ENCODE measurements around the gene RSPO1.

GRCh38 chr1:37676281-37677142, 41.8 kb upstream of the RSPO1 start:
- TF ChIP-seq POLR2A (IDR thresholded peaks at IDR 0.05; ENCODE audit: low read length) = no peak
- TF ChIP-seq GATA1 (IDR thresholded peaks at IDR 0.05; ENCODE audit: low read depth, low read length) = no peak

Measured in erythroblast (primary cell).